Body of pancreas (tissue), 4 donors: ENCODE results near the gene ADCY1. TPM values are rescaled to one million over a fixed set of nuclear protein-coding genes. Genes with fewer than 3 reads are reported as not detected.

Experiments used
- ATAC-seq: fragments of 150-250 bp; one replicate; pipeline ENCODE4 v1.9.1; 2016
- DNase-seq, 4 donors: peaks; one replicate each; pipeline ENCODE4 v3.0.0-alpha.2; 2019
- H3K27ac ChIP-seq, 4 donors: fragments of 200-600 bp; sonication (generic); 1 replicate in 3 of 4; 2 replicates in 1 of 4; pipeline versions ENCODE4 v1.5.1 to v1.6.1; 2016 to 2019; ENCODE audit warnings: mild to moderate bottlenecking in 1 of 4, mixed read lengths in 1 of 4, moderate library complexity in 1 of 4
- H3K27me3 ChIP-seq, 2 donors: fragments of 200-600 bp; sonication (generic); one replicate each; pipeline ENCODE4 v1.6.0; 2016; ENCODE audit warnings: mild to moderate bottlenecking in 1 of 2
- H3K36me3 ChIP-seq, 2 donors: fragments of 200-600 bp; sonication (generic); replicated peaks in 1 of 2; 2 replicates each; pipeline ENCODE4 v1.5.1; 2016; ENCODE audit warnings: low read depth in 2 of 2; ENCODE audit not compliant: insufficient read depth in 1 of 2
- H3K4me1 ChIP-seq: fragments of 200-600 bp; sonication (generic); one replicate; pipeline ENCODE4 v1.6.0; 2016
- H3K4me3 ChIP-seq, 2 donors: fragments of 200-600 bp; sonication (generic); 1 replicate in 1 of 2; 2 replicates in 1 of 2; pipeline ENCODE4 v1.5.1; 2016 to 2019
- H3K9me3 ChIP-seq, 3 donors: fragments of 200-600 bp; sonication (generic); 1 replicate in 2 of 3; 2 replicates in 1 of 3; pipeline ENCODE4 v1.5.1; 2016
- POLR2A ChIP-seq, 3 donors: fragments of 450-650 bp; IDR thresholded peaks; one replicate each; pipeline ENCODE4 v1.6.1; 2016; ENCODE audit warnings: antibody characterized with exemption in 3 of 3, mild to moderate bottlenecking in 2 of 3
- WGBS, 2 donors: methylation state at CpG; one replicate each; pipeline ENCODE4 v1.1.5; 2017; 5-methylcytosine and 5-hydroxymethylcytosine counted together
- intact Hi-C: fragments of 100-400 bp; cut with DNase I; formaldehyde crosslinking; loops from one replicate; pipeline ENCODE4 v1.15.1; 2023
- total RNA-seq, 2 donors: library from RNA; depleted of rRNA; stranded (reverse); fragments of >200 nt; gene quantifications; one replicate each; pipeline ENCODE4 v1.1.0, GENCODE V29; 2016
- TF ChIP-seq, protein P1 (sequence below), 7 experiments: fragments of 450-650 bp in 4 of 7; fragments of 200-600 bp in 3 of 7; sonication (generic) in 3 of 7; IDR thresholded peaks; one replicate each; pipeline ENCODE4 v1.5.1; 2016 to 2019; ENCODE audit warnings: antibody characterized with exemption in 7 of 7

Gene ADCY1
- total RNA-seq, 2 donors from 2014 or later, result 6.2 to 7.6 TPM

DNA sequence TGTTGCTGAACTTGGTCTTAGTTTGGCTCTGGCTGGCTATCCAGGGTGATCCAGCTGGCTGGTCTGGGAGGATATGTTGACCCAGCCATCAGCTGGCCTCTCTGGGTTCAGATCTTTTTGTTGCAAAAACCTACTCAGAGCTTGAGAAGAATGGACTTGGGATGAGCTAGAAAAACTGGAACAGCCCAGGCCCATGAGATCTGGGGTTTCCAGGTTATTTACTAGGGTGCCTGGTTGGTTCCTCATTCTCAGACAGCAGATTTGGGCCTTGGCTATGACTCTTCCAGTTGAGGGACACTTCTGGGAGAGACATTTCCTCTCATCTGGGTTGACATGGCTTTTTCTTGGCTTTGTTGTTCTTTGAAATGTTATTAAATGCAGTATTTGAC lies 116.6 kb downstream of the ADCY1 start:
- intact Hi-C loops, result no loop called here
- H3K4me3 ChIP-seq, result no peak overlapping the region
- H3K4me1 ChIP-seq, result peaks cover 49% of the 10 kb centered on the region
- H3K9me3 ChIP-seq, result no peaks in the 10 kb centered on the region
- H3K27me3 ChIP-seq, result no peaks in the 10 kb centered on the region
- H3K36me3 ChIP-seq, result no peaks in the 10 kb centered on the region
- no peak for ATAC-seq
- no peak for TF ChIP-seq POLR2A (IDR thresholded peaks at IDR 0.05)
- TF ChIP-seq, protein P1, sequence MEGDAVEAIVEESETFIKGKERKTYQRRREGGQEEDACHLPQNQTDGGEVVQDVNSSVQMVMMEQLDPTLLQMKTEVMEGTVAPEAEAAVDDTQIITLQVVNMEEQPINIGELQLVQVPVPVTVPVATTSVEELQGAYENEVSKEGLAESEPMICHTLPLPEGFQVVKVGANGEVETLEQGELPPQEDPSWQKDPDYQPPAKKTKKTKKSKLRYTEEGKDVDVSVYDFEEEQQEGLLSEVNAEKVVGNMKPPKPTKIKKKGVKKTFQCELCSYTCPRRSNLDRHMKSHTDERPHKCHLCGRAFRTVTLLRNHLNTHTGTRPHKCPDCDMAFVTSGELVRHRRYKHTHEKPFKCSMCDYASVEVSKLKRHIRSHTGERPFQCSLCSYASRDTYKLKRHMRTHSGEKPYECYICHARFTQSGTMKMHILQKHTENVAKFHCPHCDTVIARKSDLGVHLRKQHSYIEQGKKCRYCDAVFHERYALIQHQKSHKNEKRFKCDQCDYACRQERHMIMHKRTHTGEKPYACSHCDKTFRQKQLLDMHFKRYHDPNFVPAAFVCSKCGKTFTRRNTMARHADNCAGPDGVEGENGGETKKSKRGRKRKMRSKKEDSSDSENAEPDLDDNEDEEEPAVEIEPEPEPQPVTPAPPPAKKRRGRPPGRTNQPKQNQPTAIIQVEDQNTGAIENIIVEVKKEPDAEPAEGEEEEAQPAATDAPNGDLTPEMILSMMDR (IDR thresholded peaks at IDR 0.05), result no peak
- DNase-seq, result no peak
- H3K27ac ChIP-seq, result peak overlapping the region; percentile 50 to 88 (median 62)

DNA sequence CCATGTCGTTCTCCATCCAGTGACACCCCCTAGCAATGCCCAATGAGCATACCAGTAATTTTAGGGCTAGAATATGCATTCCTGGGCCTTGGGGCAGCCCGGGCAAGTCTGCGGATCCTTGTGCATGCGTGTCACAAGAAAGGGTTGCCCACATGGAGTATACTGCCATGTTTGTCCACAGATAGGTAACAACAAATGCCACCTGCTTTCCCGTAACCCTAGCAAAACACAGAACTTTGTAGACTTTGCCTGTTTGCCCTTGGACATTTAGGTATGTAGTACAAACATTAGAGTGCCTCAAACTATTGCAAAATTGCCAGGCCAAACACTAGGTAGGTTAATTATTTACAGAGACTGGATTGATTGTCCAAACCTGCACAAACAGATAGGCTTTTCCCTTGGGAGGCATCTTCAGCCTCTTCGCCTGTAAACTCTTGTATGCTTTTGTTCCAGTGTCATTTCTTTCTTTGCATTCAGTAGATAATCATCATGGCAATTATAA lies 117.0 kb downstream of the ADCY1 start:
- H3K27ac ChIP-seq, result peak overlapping the region; percentile 50 to 88 (median 62)
- peaks cover 49% of the 10 kb centered on the region for H3K4me1 ChIP-seq
- H3K36me3 ChIP-seq, result no peaks in the 10 kb centered on the region
- no peak overlapping the region for H3K4me3 ChIP-seq
- ATAC-seq (peak; percentile 97), DNase-seq (peak; percentile 56 to 85 (median 64))
- WGBS, 2 donors, result 15 to 28% methylated on average over 6 of the region's 6 CpGs
- peak in 1 of 3 donors; percentile 30 for TF ChIP-seq POLR2A (IDR thresholded peaks at IDR 0.05)
- TF ChIP-seq, protein P1 (IDR thresholded peaks at IDR 0.05), result peak in 1 of 7 experiments; percentile 12
- H3K9me3 ChIP-seq, result no peaks in the 10 kb centered on the region
- no peaks in the 10 kb centered on the region for H3K27me3 ChIP-seq
- intact Hi-C loops, result no loop called here

DNA sequence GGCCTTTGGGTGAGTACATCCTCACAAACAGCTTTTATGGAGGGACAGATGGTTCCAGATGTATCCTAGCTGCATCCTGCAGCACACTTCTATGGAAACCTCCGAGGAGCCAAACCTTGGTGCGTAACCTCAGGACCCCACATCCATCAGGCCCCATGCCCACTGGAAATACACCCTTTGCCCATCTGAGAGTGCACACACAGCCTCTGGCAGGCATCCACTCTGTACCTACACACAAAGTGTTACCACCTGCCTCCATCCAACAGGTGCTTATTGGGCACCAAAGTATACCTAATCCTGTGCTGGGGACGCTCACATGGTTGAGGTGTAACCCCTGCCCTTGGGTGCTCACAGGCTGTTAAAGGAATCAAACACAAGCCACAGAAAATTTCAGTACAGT lies 117.9 kb downstream of the ADCY1 start:
- no peaks in the 10 kb centered on the region for H3K27me3 ChIP-seq
- intact Hi-C loops, result no loop called here
- ATAC-seq (no peak), DNase-seq (no peak)
- no peak overlapping the region for H3K4me3 ChIP-seq
- TF ChIP-seq, protein P1 (IDR thresholded peaks at IDR 0.05), result no peak
- no peak for TF ChIP-seq POLR2A (IDR thresholded peaks at IDR 0.05)
- WGBS, 2 donors, result 82 to 87% methylated on average over 1 to 3 of the region's 3 CpGs
- no peaks in the 10 kb centered on the region for H3K36me3 ChIP-seq
- H3K4me1 ChIP-seq, result peaks cover 47% of the 10 kb centered on the region
- no peaks in the 10 kb centered on the region for H3K9me3 ChIP-seq
- H3K27ac ChIP-seq, result no peak overlapping the region

DNA sequence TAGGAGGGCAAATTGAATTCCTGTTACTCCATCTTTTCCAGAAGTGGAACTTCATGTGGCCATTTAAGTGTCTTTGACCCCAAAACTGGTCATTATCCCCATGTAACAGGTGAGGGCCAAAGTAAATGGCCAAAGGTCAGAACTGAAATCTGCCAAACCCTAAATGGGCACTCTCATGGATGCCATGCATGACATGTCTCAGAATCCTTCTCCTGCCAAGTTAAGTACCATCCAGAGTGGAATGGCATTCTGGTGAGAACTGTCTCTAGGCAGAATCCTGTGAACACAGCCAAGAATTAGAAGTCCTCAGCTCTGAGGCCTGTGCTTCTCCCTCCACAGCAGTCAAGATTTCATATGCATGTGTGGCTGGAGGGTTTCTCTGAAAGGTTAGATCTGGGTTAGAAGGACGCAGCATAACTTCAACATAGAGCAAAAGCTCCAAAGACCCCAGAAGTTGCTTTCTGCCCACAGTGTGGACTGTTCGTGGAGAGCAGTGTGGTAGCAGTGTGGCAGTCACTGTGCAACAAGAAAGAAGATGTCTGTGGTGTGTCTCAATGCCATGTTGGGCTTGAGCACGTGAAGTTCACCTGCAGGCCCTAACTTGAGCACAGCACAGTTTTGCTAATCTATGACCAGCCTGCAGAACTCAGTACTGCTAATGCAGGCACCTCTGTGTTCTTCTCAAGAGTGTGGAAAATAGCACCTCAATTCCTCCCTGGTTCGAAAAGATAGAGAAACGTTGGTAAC lies 121.3 kb downstream of the ADCY1 start:
- no peak for DNase-seq
- intact Hi-C loops, result no loop called here
- 77 to 85% methylated on average over 5 of the region's 5 CpGs for WGBS, 2 donors

More for the DNA sequence above, 121.3 kb downstream of the ADCY1 start:
- no peak overlapping the region for H3K27ac ChIP-seq
- no peak overlapping the region for H3K4me3 ChIP-seq
- H3K4me1 ChIP-seq, result peaks cover 21% of the 10 kb centered on the region
- H3K27me3 ChIP-seq, result no peaks in the 10 kb centered on the region
- H3K36me3 ChIP-seq, result no peaks in the 10 kb centered on the region
- ATAC-seq, result no peak
- TF ChIP-seq, protein P1 (IDR thresholded peaks at IDR 0.05), result no peak
- no peak for TF ChIP-seq POLR2A (IDR thresholded peaks at IDR 0.05)
- H3K9me3 ChIP-seq, result no peaks in the 10 kb centered on the region
